Mammary microvascular endothelial cell (primary cell): ENCODE data around the gene CD8B. TPM values are rescaled to one million over a fixed set of nuclear protein-coding genes. Genes with fewer than 3 reads are reported as not detected.

Source experiments
- total RNA-seq: library from RNA; depleted of rRNA; stranded (reverse); fragments of >200 nt; gene quantifications from 2 replicates; pipeline ENCODE4 v1.2.3, GENCODE V29; 2015

CD8B gene
- total RNA-seq: not detected in 2 replicates

DNA sequence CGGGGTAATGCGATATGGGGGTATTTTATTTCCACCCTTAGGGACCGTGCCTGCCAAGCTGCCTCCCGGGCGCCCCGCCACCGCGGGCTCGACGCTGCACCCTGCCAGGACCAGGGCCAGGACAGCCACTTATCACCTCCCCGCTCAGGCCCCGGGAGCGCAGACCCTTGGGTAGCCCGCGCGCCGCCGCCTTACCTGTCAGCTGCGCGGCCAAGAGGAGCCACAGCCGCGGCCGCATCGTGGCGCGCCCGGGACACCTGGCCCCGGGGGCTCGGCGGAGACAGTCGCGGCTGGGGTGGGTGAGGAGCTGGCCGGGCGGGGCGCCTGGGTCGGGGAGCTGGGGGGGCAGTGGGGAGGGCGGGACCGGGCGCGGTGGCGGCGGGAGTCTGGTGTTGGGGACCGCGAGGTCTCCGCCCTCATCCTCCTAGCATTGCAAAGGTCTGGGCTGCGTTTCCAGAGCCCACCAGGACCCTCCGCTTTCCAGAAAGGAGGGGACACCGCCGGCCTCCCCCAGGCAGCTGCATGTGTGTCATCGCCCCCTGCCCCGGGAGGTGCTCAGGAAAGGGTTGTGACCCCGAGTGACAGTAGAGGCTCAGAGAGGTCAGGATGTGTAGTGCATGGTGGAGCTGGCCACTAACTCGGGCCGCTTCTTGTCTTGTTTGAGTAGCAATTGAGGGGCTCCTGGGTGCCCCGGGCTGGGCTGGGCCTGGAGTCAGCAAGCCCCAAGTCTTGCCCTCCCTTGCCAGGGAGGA is at the start of gene CD8B:
Gene CD8B (minus strand): TSS at position 259 of the 752 bp plus-strand sequence. CDS start 21 bp downstream, at position 238.

DNA sequence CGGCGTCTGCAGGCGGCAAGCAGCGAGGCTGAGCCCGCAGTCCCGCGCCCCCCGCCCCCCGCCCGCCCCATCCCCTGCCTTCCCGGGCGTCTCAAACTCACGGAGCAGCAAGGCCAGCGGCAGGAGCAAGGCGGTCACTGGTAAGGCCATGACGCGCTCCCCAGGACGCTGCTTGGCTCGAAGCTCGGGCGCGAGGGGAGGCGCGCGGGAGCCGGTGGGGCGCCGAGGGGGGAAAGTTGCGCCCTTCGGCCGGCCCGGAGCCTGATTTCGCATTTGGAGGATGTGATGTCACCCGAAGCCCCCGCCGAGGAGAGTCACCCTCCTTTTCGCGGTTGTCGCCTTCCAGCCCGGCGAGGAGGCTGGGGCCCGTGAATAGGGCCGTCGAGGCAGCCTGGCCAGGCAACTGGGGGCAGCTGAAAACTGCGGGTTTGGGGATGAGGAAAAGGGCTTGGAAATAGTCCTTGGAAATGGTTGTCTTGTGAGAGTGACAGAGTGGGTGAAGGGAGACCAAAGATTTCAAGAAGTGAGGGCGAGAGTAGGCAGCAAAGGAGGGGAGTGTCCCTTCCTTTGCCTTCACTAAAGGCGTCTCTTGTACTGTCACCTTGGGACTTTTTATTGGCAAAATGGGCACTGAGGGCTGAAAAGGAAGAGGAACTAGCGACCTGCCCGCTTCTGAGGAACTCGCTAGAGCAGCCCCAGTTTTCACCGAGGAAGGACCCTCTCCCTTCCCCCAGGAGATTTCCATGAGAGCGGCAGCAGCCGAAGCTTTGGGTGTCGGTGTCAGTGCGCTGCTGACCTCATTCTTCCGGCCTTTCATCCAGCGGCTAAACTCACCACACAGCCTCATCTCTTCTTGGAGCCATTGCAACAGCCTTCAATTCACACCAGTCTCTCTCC is 70.8 kb downstream of the CD8B start, which contains the start of gene CD8A:
Gene CD8A (minus strand): TSS at position 238 of the 897 bp plus-strand sequence. CDS start 88 bp downstream, at position 150.

Other genes with a start within 250 kb of the CD8B start
- 13.1 and 13.9 TPM in 2 replicates for gene RNF103, start 238.0 kb downstream of the CD8B start, total RNA-seq
- 23.9 and 34.0 TPM in 2 replicates for gene RMND5A, start 141.6 kb downstream of the CD8B start, total RNA-seq
- gene CD8A, start 71.0 kb downstream of the CD8B start, total RNA-seq: not detected in 2 replicates
- 0.10 and 0.20 TPM in 2 replicates for gene RGPD1, start 80.2 kb upstream of the CD8B start, total RNA-seq
- gene PLGLB1, start 160.0 kb upstream of the CD8B start, total RNA-seq: 0.07 and 0.20 TPM in 2 replicates